G401 (cell line): ENCODE data around the gene PFKP. TPM values are rescaled to one million over a fixed set of nuclear protein-coding genes. Genes with fewer than 3 reads are reported as not detected.

ENCODE experiments used
- DNase-seq: peaks from one replicate; pipeline ENCODE4 v3.0.0-alpha.2; 2015; ENCODE audit warnings: low spot score
- in situ Hi-C: cut with HindIII; loops from 2 replicates; pipeline ENCODE4 v1.10.0; 2016; ENCODE audit warnings: low sequenced_read_pairs, mixed read lengths
- total RNA-seq: library from RNA; depleted of rRNA; stranded (reverse); fragments of >200 nt; shearing (Covaris generic); gene quantifications from 2 replicates; pipeline ENCODE4 v1.2.3, GENCODE V29; 2014

The PFKP gene
- total RNA-seq, 1 experiment from 2014 or later = 222 TPM

DNA sequence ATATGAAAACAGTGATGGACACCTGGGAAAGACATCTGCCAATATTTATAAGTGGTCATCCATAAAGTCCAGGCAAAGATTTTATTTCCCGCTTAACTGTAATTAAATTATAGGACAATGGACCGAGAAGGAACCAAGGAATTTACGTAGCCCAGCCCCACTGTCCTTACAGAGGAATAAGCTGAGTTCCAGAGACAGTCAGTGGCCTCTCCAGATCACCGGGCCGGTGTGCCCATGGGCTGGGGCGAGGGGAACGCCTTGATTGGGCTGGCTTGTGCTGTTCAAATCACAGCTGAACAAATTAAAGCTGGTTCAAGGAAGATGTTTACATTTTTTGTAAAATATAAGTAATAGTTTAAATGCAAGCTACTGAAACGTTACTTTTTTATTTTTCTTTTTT is 40.7 kb downstream of the PFKP start:
- no peak for DNase-seq
- in situ Hi-C loops = no loop called here

DNA sequence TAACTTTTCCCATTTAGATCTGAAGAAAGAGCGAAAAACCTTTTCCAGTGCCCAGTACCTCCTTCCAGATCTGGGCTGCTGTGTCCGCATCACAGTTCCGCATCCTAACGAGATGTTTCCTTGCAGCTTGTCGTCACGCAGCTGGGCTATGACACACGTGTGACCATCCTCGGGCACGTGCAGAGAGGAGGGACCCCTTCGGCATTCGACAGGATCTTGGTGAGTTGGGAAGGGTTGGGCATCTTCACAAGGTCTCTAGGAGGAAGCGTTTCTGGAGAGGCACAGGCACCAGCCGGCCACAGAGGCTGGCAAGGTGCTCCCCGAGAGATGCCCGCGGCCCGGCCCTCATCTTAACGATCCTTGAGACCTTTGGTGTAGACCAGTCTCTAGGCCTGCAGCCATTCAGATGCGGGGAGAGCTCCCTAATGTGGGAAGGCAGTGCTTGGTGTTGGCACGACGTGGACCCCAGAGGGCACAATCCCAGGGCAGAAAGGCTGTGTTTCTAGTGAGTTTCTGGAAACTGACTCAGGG is 41.3 kb downstream of the PFKP start:
- DNase-seq = no peak
- in situ Hi-C loops = no loop called here

DNA sequence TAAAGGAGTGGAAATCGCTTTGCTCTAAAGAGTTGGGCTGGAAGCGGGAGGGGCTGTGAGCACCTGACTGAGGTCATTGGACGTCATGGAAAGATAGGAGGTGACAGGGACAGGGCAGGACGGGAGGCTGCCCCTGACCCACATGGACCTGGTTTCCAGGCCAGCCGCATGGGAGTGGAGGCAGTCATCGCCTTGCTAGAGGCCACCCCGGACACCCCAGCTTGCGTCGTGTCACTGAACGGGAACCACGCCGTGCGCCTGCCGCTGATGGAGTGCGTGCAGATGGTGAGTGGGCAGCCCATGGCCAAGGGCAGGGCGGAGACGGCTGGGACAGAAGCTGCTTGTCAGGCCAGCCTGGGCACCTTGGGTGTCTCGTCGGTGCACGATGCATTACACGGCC is 41.8 kb downstream of the PFKP start:
- DNase-seq = no peak
- in situ Hi-C loops = no loop called here

GRCh38 chr10:3109633-3110032 is 42.3 kb downstream of the PFKP start:
- in situ Hi-C loops = no loop called here
- DNase-seq = no peak

DNA sequence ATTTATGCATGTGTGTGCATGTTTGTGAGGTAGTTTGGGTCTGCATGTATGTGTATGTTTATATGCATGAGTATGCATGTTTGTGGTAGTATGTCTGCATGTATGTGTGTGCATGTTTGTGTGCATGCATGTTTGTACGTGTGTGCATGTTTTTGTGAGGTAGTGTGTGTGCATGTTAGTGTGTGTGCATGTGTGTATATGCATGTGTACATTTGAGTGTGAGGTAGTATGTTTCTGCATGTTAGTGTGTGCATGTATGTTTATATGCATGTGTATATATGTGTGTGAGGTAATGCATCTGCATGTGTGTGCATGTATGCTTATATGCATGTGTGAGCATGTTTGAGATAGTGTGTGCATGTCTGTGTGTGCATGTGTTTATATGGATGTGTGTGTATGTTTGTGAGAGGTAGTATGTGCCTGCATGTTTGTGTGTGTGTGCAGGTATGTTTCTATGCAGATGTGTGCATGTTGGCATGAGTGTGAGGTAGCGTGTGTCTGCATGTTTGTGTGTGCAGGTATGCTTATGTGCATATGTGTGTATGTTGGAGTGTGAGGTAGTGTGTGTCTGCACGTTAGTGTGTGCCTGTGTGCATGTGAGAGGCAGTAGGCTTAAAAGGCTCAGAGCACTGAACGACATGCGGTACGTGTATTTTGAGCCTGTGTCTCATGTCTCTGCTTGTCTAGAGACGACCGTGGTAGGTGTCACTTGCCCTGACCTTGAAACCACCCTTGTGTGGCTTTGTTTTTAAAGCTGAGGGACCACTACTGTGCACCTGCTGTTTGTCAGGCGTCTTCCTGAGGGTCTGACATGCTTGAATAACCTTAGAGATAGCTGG is 43.7 kb downstream of the PFKP start:
- no peak for DNase-seq
- in situ Hi-C loops = no loop called here

GRCh38 chr10:3111621-3112163 is 44.3 kb downstream of the PFKP start:
- in situ Hi-C loops = no loop called here
- no peak for DNase-seq

DNA sequence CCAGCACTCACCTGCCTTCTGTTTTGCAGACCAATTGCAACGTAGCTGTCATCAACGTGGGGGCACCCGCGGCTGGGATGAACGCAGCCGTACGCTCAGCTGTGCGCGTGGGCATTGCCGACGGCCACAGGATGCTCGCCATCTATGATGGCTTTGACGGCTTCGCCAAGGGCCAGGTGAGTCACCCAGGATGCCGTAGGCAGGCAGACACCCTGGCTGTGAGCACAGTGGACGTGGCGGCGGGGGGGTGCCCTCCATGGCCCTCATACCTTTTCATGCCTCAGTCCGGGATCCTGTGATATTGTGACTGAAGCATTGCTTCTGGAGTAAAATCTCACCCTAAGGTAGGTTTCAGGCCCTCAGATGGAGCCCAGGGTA is 46.0 kb downstream of the PFKP start:
- DNase-seq = no peak
- in situ Hi-C loops = no loop called here

GRCh38 chr10:3115685-3116084 is 48.3 kb downstream of the PFKP start:
- DNase-seq = no peak
- in situ Hi-C loops = no loop called here

DNA sequence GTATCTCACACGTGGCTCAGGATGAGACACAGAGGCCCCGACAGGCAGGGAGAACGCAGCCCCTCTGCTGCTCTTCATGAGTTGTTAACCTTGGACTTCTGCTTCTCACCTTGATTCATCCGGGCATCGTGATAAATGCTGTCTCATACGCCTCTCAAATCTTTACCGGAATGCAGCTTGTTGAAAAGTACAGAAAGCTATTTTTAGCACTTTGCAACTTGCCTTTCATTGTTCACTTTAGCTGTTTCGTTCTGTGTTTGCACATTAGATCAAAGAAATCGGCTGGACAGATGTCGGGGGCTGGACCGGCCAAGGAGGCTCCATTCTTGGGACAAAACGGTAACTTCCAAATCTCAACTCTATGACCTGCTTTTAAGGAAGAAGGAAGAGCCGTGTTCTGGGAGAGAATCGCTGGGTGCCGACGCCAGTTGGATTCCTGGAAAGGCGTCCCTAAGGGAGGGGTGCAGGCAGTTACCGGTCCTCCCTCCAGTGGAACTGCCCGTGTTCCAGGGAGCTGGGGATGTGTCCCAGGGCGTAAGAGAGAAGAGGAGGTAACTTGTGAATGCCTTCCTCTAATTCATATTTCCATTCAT is 49.3 kb downstream of the PFKP start:
- DNase-seq = no peak
- in situ Hi-C loops = no loop called here

GRCh38 chr10:3117486-3117885 is 50.1 kb downstream of the PFKP start:
- in situ Hi-C loops = no loop called here
- DNase-seq = no peak

DNA sequence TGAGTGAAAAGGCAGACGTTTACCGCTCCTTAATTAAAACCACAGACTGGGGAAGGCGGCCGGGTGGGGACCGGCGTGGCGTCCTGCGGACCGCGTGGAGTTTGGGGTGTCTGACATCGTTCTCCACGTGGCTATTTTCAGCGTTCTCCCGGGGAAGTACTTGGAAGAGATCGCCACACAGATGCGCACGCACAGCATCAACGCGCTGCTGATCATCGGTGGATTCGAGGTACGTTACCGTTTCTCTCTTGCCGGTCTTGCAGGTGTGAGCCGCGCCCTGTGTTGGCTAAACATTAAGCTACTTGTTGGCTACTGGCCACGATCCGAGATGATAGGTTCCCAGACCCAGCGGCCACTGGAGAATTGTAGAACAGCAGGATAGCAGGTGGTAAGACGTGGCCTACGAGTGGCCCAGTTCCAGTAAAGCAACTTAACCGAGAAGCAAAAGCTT is 51.3 kb downstream of the PFKP start:
- DNase-seq = no peak
- in situ Hi-C loops = no loop called here

DNA sequence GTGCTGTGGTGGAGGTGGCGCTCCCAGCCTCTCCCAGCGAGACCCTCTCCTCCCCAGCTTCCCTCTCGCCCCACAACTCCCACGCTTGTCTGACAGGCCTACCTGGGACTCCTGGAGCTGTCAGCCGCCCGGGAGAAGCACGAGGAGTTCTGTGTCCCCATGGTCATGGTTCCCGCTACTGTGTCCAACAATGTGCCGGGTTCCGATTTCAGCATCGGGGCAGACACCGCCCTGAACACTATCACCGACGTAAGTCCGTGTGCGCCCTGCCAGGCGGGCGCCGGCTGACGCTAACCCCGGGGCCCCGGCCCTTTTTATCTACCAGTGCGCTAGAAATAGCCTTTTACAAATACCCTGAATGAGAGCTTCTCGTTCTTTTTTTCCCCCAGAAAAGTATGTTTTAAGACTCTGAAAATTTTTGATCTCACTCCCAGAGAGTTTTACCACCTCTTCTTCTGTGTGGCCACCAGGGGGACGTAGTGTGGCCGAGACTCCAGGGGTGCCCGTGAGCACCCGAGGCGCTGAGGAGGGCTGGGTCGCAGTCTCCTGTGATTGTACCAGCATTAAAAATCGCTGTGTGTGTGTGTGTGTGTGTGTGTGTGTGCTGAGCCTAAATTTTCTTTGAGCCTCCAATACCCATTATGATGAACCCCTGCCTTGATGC is 52.6 kb downstream of the PFKP start:
- DNase-seq = no peak
- in situ Hi-C loops = no loop called here

DNA sequence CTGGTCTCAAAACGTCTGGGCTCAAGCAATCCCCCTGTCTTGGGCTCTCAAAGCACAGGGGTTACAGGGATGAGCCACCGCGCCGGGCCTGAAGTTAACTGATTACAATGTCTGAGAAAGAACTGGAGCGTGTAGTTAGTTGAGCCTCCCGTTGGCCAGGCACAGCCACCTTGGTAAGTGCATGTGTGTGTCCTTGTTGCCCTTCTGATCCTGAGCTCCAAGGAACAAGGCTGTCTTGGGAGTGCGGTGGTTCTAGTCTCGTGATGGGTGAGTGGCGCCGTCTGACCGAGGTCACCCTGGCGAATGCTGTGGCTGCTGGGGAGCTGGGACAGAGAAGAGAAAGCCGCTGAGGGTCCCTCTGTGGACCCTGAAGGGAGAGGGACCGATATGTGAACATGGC is 54.7 kb downstream of the PFKP start:
- no peak for DNase-seq
- in situ Hi-C loops = no loop called here

DNA sequence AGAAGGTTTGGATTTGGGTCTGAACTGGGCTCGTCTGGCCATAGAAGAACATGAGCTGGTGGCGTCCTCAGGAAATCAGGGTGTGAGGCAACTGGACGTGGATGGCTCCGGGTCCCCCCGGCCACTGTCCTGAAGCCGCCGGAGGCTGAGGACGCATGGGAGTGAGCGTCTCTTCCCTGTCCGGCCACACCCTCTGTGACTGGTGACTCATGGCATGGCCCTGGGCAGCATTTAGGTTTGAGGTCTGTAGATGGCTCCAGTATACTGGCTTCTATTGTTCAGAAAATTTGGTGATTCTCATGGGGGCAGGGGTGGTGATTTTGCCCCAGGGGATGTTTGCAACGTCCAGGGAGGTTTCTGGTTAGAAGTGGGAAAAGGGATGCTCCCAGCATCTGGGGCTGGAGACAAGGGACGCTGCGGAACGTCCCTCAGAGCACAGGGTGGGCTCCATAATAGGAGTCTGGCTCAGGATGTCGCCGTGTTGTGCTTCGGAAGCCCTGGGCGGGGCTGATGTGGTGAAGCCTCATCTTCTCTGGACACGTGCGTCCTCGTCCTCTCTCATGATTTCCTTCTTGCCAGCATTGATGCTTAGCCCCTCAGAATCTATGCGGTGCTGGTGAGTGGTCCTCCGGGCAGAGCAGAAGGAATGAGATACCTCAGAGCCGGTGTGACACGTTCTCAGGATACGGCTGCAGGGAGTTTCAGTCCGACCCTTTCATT is 55.3 kb downstream of the PFKP start:
- no peak for DNase-seq
- in situ Hi-C loops = no loop called here

- no peak for DNase-seq
- in situ Hi-C loops = no loop called here
Measured at GRCh38 chr10:3123571-3124411, 56.4 kb downstream of the PFKP start.

DNA sequence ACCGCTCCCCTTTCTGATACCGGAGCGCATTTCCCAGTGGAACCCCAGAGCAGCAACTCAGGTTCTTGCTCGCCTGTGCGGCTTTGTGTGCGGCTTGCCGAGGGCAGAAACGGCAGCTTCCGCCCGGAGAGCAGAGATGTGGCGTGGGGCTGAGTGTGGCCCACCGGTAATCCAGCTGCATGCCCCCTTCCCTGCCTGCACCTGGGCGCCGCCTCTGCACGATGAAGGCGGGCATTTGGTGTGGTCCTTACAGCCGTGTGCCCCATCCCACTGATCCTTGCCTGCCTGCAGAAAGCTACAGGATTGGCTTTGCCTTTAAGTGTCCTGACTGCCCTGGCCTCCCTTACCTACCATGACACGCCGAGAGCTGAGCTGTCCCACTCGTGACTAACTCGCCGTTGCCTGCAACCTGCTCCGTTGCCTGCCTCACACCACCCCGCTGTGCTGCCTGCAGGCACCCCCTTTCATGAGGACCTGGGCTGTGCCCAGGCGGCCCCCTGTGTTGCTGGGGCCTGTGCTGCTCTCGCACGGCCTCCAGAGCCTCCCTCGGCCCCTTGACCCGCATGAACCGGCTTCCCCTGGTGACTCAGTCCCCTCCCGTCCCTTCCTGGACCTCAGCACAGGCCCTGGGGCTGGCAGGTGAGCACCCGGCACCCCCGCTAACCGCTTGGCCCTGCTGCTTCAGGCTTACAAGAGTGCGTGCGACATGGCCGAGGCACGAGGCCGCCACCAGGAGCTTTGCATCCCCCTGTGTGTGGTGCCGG is 57.2 kb downstream of the PFKP start:
- DNase-seq = no peak
- in situ Hi-C loops = no loop called here

DNA sequence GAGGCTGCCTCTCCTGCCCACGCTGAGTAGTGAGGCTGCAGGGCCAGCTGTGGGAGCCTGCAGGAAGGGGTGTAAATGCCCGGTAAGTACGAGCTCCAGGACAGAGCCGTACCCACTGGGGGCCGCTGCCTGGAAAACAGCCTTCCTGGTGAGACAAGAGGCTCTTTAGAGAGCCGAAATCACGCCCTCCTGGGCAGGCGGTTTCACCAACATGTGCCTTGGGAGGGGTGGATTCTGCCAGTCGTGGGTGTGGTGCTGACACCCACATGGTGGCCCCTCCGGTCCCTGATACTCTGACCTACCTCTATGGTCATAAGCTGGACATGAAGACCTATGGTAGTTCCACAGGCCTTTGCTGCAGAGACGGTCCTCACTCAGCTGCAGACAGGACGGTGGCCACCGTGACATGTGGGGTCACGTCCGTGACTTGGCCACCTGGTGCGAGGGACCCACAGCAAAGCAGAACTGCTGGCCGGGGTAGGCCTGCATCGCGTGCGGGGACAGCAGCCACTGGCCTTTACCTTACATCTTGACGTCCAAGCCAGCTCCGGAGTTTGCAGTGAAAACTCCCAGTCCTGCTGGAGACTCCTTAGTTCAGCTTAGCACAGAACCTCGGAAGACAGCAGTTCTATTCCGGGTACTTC is 58.3 kb downstream of the PFKP start:
- in situ Hi-C loops = no loop called here

More for the DNA sequence above, 58.3 kb downstream of the PFKP start:
- DNase-seq = no peak
